HL-60/S4 treated with retinoic acid at 250 ng/mL for 4 days and 3 days (cell line): ENCODE results near the gene B3GAT1.

Experiments used
- in situ Hi-C: fragments of 300-500 bp; cut with MboI; formaldehyde crosslinking; loops from 2 replicates; pipeline ENCODE4 v1.7.0; 2022; ENCODE audit warnings: low sequenced_read_pairs

B3GAT1 gene

GRCh38 chr11:134441706-134442105 lies 29.7 kb upstream of the B3GAT1 start:
- in situ Hi-C loops = no loop called here

- in situ Hi-C loops = no loop called here
These were observed 29.2 kb upstream of the B3GAT1 start for GRCh38 chr11:134441281-134441680.

- in situ Hi-C loops = no loop called here
These were observed 28.8 kb upstream of the B3GAT1 start for GRCh38 chr11:134440851-134441250.

DNA sequence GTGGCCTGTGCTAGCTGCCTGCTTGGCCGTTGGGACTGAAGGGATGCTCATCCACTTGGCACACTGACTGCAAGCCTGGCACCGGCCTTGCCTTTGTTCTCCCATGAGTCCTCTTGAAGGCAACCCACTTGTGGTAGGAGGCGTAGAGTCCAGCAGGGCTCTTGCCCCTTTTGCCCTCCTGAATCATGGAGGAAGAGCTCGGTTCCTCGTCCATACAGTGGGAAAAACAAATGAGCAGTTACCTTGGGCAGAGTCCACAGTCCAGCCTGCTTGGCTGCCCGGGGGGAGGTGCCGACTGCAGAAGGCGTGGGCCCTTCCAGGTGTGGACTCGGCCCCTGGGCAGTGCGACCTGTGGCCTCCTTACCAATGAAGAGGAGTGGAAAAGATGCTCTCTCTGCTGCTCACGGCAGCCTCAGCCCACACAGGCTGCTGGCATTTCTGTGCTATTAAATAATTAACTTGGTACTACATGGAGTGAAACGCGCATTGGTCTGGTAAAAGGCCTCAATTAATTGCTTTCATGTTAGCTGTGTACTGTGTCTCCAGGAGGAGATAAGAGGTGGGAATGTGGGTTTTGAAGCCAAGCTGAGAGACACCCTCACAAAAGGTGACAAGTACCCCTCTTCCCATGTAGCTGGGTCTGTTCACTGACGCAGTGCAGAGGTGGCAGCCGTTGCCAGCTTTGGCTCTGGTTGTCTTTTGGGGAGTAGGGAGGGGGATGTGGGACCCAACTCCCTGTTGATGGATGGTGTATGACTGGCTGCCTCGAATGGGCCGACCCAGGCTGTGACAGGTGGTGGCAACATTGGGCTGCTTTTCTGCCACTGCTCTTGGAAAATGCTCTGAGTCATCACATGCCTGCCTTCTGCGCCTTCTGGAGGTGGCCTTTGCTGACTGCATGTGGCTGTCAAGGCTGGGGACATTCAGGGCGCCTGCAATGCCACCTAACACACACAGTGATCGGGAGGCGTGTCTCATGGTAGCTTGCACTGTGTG lies 26.8 kb upstream of the B3GAT1 start:
- in situ Hi-C loops = no loop called here

GRCh38 chr11:134437821-134438220 lies 25.8 kb upstream of the B3GAT1 start:
- in situ Hi-C loops = no loop called here

DNA sequence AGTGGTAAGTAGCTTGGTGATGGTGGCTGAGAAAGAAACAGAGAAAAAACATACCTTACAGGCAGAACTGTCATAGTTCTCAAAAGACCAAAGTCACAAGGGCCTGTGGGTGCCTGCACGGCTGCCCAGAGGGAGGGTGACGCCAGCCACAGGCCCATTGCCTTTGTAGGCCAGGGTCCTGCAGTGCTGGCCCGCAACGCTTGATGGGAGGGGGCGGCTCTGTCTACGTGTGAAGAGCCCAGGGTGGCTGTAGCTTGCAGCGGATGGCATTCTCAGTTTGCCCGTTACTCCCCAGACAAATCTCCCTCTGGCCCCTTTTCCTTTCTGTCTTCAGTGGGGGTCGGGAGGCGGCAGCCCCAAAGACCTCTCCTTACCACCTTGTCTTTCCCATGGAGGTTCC lies 24.7 kb upstream of the B3GAT1 start:
- in situ Hi-C loops = no loop called here

DNA sequence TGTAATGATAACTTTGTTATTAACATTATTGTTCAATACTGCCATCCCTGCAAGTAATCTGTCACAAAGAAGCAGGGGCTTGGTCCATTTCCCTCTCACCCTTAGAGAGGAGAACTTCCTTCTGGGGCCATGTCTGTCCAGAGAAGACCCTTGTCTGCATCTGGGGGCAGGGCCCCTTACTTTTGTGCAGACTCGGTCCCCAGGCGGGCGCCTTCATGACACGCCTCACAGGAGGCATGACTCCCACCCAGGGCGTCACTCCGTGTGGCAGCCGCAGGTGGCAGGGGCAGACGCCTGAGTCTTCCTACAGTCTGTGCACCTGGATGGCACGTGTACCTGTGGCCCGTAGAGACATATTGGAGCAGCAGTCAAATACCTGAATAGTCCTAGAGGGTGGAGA lies 21.8 kb upstream of the B3GAT1 start:
- in situ Hi-C loops = no loop called here

DNA sequence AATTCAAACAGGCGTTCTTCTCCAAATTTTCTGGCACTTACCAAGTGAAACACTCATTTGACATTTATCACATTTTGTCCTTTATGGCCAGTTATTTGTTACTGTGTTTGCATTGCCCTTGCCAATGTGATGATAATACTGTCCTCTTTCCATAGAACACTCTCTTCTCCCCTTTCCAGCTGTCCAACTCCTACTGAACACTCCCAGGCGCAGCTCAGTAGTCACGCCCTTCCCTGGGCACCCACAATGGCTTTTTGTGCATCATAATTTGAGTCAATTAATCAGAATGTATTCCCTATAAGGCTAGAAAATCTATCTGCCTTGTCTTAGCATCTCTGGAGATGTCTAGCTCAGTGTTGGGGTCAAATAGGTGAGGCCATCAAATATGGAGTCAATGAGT lies 21.2 kb upstream of the B3GAT1 start:
- in situ Hi-C loops = no loop called here

- in situ Hi-C loops = no loop called here
These were observed 20.7 kb upstream of the B3GAT1 start for GRCh38 chr11:134432776-134433175.

DNA sequence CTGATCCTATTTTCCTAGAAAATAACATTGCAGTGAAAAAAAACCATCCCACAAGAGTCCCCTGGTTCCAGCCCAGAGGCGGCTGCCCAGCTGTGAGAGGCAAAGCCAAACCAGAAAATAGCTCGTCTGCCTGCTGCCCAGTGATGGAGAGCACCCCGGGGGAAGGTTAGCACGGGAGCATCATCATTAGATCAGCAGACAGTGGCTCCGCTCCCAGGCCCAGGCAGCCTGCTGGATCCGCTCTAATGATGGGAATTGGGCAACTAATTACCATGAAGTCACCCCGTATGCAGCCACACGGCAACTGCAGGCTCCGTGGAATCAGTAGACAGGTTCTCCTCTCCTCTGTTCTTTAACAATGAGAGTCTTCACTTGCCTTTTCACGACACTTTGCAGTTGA lies 17.1 kb upstream of the B3GAT1 start:
- in situ Hi-C loops = no loop called here

DNA sequence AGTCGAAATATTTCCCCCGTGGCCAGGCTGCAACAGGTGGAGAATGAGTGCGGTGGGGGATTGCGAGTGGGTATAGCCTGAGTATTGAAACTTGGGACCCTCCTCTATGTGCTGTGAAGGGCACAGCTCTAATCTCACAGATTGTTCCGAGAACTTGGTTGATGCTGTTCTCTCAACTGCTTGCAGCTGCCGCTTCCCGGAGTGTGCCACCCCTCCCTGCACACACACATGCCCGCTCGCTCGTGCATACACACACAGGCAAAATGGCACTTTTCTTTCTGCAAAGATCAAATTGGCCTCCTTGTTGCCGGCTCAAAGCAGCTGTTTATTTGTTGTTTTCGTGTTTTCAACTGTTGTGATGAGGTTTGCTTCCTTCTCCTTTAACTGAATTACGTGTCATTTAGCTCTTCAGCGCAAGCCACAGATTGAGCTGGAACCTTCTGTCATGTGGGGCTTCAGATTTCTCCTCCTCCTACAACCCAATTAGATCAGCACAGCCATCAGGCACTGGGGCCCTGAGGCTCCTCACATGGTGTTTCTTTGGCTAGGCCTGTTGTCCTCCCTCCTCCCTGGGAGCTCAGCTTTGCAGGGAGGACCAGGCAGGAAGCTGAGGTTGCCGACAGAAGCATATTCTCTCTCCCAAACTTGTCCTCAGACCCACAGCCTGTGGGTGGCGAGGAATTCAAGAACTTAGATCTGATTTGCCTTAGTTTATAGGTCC lies 13.9 kb upstream of the B3GAT1 start:
- in situ Hi-C loops = no loop called here

DNA sequence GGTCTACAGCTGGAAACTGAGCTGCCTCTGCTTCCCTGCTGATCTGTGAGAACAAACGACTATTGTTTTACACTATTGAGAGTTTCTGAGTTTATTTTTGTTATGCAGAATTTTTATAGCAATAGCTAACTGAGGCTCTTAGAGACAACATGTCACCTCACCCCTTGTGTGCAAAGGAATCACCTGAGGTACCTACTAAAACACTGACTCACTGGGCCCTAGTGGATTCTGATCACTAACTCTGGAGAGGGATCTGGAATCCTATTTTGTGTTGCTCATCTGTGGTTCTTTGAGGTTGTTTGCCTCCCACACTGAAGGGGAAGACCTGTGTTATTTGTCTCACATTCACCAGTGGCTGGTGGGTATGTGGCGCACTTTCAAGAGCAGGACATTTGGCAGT lies 13.4 kb upstream of the B3GAT1 start:
- in situ Hi-C loops = no loop called here

GRCh38 chr11:134423106-134423505 lies 11.1 kb upstream of the B3GAT1 start:
- in situ Hi-C loops = no loop called here

GRCh38 chr11:134417871-134418840 lies 6.1 kb upstream of the B3GAT1 start:
- in situ Hi-C loops = no loop called here

DNA sequence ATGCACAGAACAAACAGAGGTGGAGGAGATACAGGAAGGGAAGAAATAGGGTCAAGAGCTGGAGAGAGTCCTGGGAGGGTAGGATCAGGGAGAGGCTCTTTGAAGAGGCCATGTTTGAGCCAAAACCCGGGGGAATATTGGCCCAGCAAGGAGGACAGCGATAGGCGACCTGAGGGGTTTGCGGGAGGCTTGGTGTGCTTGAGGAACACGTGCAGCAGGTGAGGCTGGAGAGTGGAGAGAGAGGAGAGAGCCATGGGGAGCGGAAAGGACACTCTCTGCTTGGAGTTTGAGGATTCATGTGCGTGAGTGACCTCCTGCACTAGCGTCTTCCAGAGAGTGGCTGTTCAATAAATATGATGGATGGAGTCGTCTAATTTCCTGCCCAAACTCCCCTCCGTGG lies 4.7 kb upstream of the B3GAT1 start:
- in situ Hi-C loops = no loop called here

GRCh38 chr11:134414766-134415765 lies 3.0 kb upstream of the B3GAT1 start:
- in situ Hi-C loops = no loop called here

GRCh38 chr11:134413826-134414731 lies 2.0 kb upstream of the B3GAT1 start:
- in situ Hi-C loops = no loop called here

GRCh38 chr11:134413043-134413825 lies 1.2 kb upstream of the B3GAT1 start:
- in situ Hi-C loops = no loop called here
